Keratinocyte (primary cell): Measurements from ENCODE around the gene PIK3CA. TPM values are rescaled to one million over a fixed set of nuclear protein-coding genes. Genes with fewer than 3 reads are reported as not detected.
A peak's percentile ranks its signal among the peaks of the same experiment; 100 is the strongest.

Experiments
- DNase-seq: peaks from one replicate; pipeline ENCODE4 v3.0.0-alpha.2; 2011; ENCODE audit warnings: low read depth, missing footprints, low spot score
- FAIRE-seq: peaks from 2 replicates; lab custom pipeline; 2011; peaks lifted over from hg19 to GRCh38; lab: Jason Lieb, UNC
- H2AFZ ChIP-seq: 2 replicates; pipeline ENCODE4 v1.6.0; 2012; ENCODE audit warnings: low read length, control low read depth, inconsistent platforms; ENCODE audit not compliant: control insufficient read depth
- H3K27ac ChIP-seq: 2 replicates; pipeline ENCODE4 v1.5.1; 2011; ENCODE audit warnings: low read length; ENCODE audit not compliant: control insufficient read depth, insufficient read depth
- H3K27me3 ChIP-seq: 3 replicates; pipeline ENCODE4 v1.6.0; 2011; ENCODE audit warnings: low read length; ENCODE audit not compliant: control insufficient read depth, insufficient read depth; ENCODE audit errors: extremely low read depth
- H3K36me3 ChIP-seq, 2 experiments: 2 replicates in 1 of 2; 3 replicates in 1 of 2; pipeline ENCODE4 v1.5.1; 2011; ENCODE audit warnings: low read length in 2 of 2, mild to moderate bottlenecking in 1 of 2; ENCODE audit not compliant: control insufficient read depth in 2 of 2, insufficient read depth in 2 of 2; ENCODE audit errors: extremely low read depth in 1 of 2
- H3K4me1 ChIP-seq: 3 replicates; pipeline ENCODE4 v1.5.1; 2011; ENCODE audit warnings: low read length; ENCODE audit not compliant: control insufficient read depth, insufficient read depth; ENCODE audit errors: extremely low read depth
- H3K4me2 ChIP-seq: 3 replicates; pipeline ENCODE4 v1.6.0; 2011; ENCODE audit warnings: low read depth, low read length; ENCODE audit not compliant: control insufficient read depth, insufficient read depth; ENCODE audit errors: extremely low read depth
- H3K4me3 ChIP-seq, 3 experiments: fragments of 200-600 bp in 1 of 3; sonication (generic) in 1 of 3; 2 replicates in 2 of 3; 3 replicates in 1 of 3; pipeline ENCODE4 v1.5.1; 2011 to 2016; ENCODE audit warnings: low read length in 3 of 3, mild to moderate bottlenecking in 3 of 3, control low read depth in 2 of 3, inconsistent platforms in 1 of 3, low read depth in 1 of 3, mixed read lengths in 1 of 3, mixed run types in 1 of 3, moderate library complexity in 1 of 3; ENCODE audit not compliant: control insufficient read depth in 2 of 3, insufficient read depth in 2 of 3; ENCODE audit errors: extremely low read depth in 1 of 3
- H3K79me2 ChIP-seq: 2 replicates; pipeline ENCODE4 v1.6.0; 2012; ENCODE audit warnings: low read length; ENCODE audit not compliant: control insufficient read depth, insufficient read depth
- H3K9ac ChIP-seq: 3 replicates; pipeline ENCODE4 v1.6.0; 2011; ENCODE audit warnings: low read length; ENCODE audit not compliant: control insufficient read depth, insufficient read depth; ENCODE audit errors: extremely low read depth
- H3K9me1 ChIP-seq: 3 replicates; pipeline ENCODE4 v1.6.0; 2011; ENCODE audit warnings: low read length; ENCODE audit not compliant: control insufficient read depth, insufficient read depth; ENCODE audit errors: extremely low read depth
- H3K9me3 ChIP-seq: 2 replicates; pipeline ENCODE4 v1.5.1; 2012; ENCODE audit warnings: low read depth, low read length; ENCODE audit not compliant: control insufficient read depth
- H4K20me1 ChIP-seq: 3 replicates; pipeline ENCODE4 v1.6.0; 2011; ENCODE audit warnings: low read length; ENCODE audit not compliant: control insufficient read depth, insufficient read depth; ENCODE audit errors: extremely low read depth
- CTCF ChIP-seq, 3 experiments: IDR thresholded peaks in 1 of 3; conservative IDR thresholded peaks in 1 of 3; optimal IDR thresholded peaks in 1 of 3; 2 replicates in 2 of 3; 3 replicates in 1 of 3; pipeline versions ENCODE3 to v1.5.1; 2011; ENCODE audit warnings: low read length in 3 of 3, mild to moderate bottlenecking in 3 of 3, moderate library complexity in 2 of 3, control low read depth in 1 of 3, inconsistent platforms in 1 of 3; ENCODE audit not compliant: insufficient read depth in 2 of 3; ENCODE audit errors: extremely low read depth in 1 of 3
- EZH2 ChIP-seq: IDR thresholded peaks from one replicate; pipeline ENCODE4 v1.6.1; 2012; ENCODE audit warnings: inconsistent platforms, mild to moderate bottlenecking, low read length, moderate library complexity
- dilution Hi-C: fragments of 300-500 bp; cut with MboI; formaldehyde crosslinking; loops from one replicate; pipeline ENCODE4 v1.7.0; 2020; ENCODE audit warnings: low sequenced_read_pairs; ENCODE audit not compliant: extremely low pct_ligation_motif_present
- polyA minus RNA-seq, 3 experiments: library from RNA; depleted of rRNA, polyadenylated mRNA; stranded (reverse); fragments of >200 nt; gene quantifications; 1 replicate in 1 of 3; 2 replicates in 1 of 3; 3 replicates in 1 of 3; pipeline ENCODE4 v1.2.3, GENCODE V29; 2011
- polyA plus RNA-seq, 5 experiments: library from polyadenylated mRNA; depleted of rRNA in 3 of 5; stranded (reverse) in 3 of 5; stranded (forward) in 1 of 5; unstranded in 1 of 5; fragments of >200 nt; gene quantifications; 1 replicate in 1 of 5; 2 replicates in 3 of 5; 3 replicates in 1 of 5; pipeline versions ENCODE4 v1.2.1 to v1.2.3, GENCODE V29; 2011 to 2012; ENCODE audit warnings: missing spikeins in 2 of 5, low read depth in 1 of 5, low replicate concordance in 1 of 5

PIK3CA gene
- 7.5 to 12.0 TPM (median 7.7 TPM) in 3 replicates for polyA plus RNA-seq
- 16.1 TPM for polyA plus RNA-seq (2011; ENCODE audit: low read depth)
- polyA plus RNA-seq (2011; cell fraction: cytosol; rRNA removed) = 5.9 and 12.7 TPM in 2 replicates
- polyA plus RNA-seq (2011; cell fraction: nucleus; rRNA removed) = 9.3 and 12.0 TPM in 2 replicates
- 7.8 and 9.7 TPM in 2 replicates for polyA plus RNA-seq (2012; ENCODE audit: low replicate concordance)
- polyA minus RNA-seq = 1.4 to 21.1 TPM (median 9.5 TPM) in 3 replicates
- polyA minus RNA-seq (2011; cell fraction: cytosol; rRNA and poly(A)+ RNA removed) = 18.4 TPM
- 14.0 and 23.7 TPM in 2 replicates for polyA minus RNA-seq (2011; cell fraction: nucleus; rRNA and poly(A)+ RNA removed)

GRCh38 chr3:179147873-179148615 lies at the start of gene PIK3CA:
Gene PIK3CA, plus strand, starts transcription at chr3:179148357. Its CDS starts 50,469 bp downstream, at chr3:179198826.
- no peaks in the 10 kb centered on the region for H3K9me1 ChIP-seq
- peak within 1 kb of the TSS; percentile 99 for H2AFZ ChIP-seq
- H3K4me2 ChIP-seq = peak within 1 kb of the TSS; percentile 90
- no peaks in the 10 kb centered on the region for H4K20me1 ChIP-seq
- TF ChIP-seq EZH2 (no peak), CTCF (optimal IDR thresholded peaks at IDR 0.05 in 1 of 3, IDR thresholded peaks at IDR 0.05 in 1 of 3, conservative IDR thresholded peaks at IDR 0.05 in 1 of 3; ENCODE audit: extremely low read depth in 1 of 3, insufficient read depth in 2 of 3, low read length in 3 of 3) (no peak)
- H3K9me3 ChIP-seq = no peaks in the 10 kb centered on the region
- H3K9ac ChIP-seq = peak within 1 kb of the TSS; percentile 92
- peak within 1 kb of the TSS; percentile 79 for H3K27ac ChIP-seq
- peak; percentile 86 for FAIRE-seq
- peaks cover 45% of the 10 kb centered on the region for H3K79me2 ChIP-seq
- H3K36me3 ChIP-seq = no peaks in the 10 kb centered on the region
- dilution Hi-C loops = no loop called here
- H3K4me3 ChIP-seq = peak within 1 kb of the TSS; percentile 86 to 99 (median 97)
- DNase-seq = peak; percentile 77
- peaks cover 9% of the 10 kb centered on the region for H3K4me1 ChIP-seq
- no peaks in the 10 kb centered on the region for H3K27me3 ChIP-seq

GRCh38 chr3:179098388-179099077 lies 49.6 kb upstream of the PIK3CA start:
- no peaks in the 10 kb centered on the region for H3K9me3 ChIP-seq
- no peak overlapping the region for H3K9ac ChIP-seq
- H3K27ac ChIP-seq = no peak overlapping the region
- H2AFZ ChIP-seq = peak overlapping the region; percentile 7
- H3K36me3 ChIP-seq = no peaks in the 10 kb centered on the region
- no peaks in the 10 kb centered on the region for H3K9me1 ChIP-seq
- FAIRE-seq = peak; percentile 66
- no peak overlapping the region for H3K4me3 ChIP-seq
- H3K4me2 ChIP-seq = peak overlapping the region; percentile 39
- H4K20me1 ChIP-seq = no peaks in the 10 kb centered on the region
- TF ChIP-seq CTCF (optimal IDR thresholded peaks at IDR 0.05 in 1 of 3, IDR thresholded peaks at IDR 0.05 in 1 of 3, conservative IDR thresholded peaks at IDR 0.05 in 1 of 3; ENCODE audit: extremely low read depth in 1 of 3, insufficient read depth in 2 of 3, low read length in 3 of 3) = no peak
- no peak for TF ChIP-seq EZH2
- H3K4me1 ChIP-seq = peaks cover 6% of the 10 kb centered on the region
- H3K27me3 ChIP-seq = no peaks in the 10 kb centered on the region
- no peak for DNase-seq
- H3K79me2 ChIP-seq = no peaks in the 10 kb centered on the region
- dilution Hi-C loops = no loop called here
